Ovary (tissue), 3 donors: ENCODE measurements around the gene PSMD14.

Experiments used
- POLR2A ChIP-seq: fragments of 450-650 bp; IDR thresholded peaks from one replicate; pipeline ENCODE4 v1.6.1; 2017; ENCODE audit warnings: antibody characterized with exemption, mild to moderate bottlenecking, moderate library complexity
- TF ChIP-seq, protein P1 (sequence below), 3 donors: fragments of 450-650 bp in 2 of 3; fragments of 200-600 bp in 1 of 3; IDR thresholded peaks; one replicate each; pipeline versions ENCODE4 v1.5.1 to v1.8.0; 2016 to 2022; ENCODE audit warnings: antibody characterized with exemption in 3 of 3, mild to moderate bottlenecking in 1 of 3
- donor health status: DM: no; HTN: no; CAD: no.

- no peak for TF ChIP-seq POLR2A
- TF ChIP-seq, protein P1, sequence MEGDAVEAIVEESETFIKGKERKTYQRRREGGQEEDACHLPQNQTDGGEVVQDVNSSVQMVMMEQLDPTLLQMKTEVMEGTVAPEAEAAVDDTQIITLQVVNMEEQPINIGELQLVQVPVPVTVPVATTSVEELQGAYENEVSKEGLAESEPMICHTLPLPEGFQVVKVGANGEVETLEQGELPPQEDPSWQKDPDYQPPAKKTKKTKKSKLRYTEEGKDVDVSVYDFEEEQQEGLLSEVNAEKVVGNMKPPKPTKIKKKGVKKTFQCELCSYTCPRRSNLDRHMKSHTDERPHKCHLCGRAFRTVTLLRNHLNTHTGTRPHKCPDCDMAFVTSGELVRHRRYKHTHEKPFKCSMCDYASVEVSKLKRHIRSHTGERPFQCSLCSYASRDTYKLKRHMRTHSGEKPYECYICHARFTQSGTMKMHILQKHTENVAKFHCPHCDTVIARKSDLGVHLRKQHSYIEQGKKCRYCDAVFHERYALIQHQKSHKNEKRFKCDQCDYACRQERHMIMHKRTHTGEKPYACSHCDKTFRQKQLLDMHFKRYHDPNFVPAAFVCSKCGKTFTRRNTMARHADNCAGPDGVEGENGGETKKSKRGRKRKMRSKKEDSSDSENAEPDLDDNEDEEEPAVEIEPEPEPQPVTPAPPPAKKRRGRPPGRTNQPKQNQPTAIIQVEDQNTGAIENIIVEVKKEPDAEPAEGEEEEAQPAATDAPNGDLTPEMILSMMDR (IDR thresholded peaks at IDR 0.05): no peak
Observed at GRCh38 chr2:161432107-161432506, 123.9 kb downstream of the PSMD14 start.
